HepG2 (cell line): ENCODE results near the gene GALNT15. TPM values are rescaled to one million over a fixed set of nuclear protein-coding genes. Genes with fewer than 3 reads are reported as not detected.
A peak's percentile ranks its signal among the peaks of the same experiment; 100 is the strongest.

Experiments
- EEA1 ChIP-seq: sonication (generic); formaldehyde crosslinking; IDR thresholded peaks from 2 replicates; pipeline ENCODE4 v1.5.1; 2020; ENCODE audit warnings: mild to moderate bottlenecking, missing genetic modification reagents, borderline replicate concordance
- ERF ChIP-seq: IDR thresholded peaks from 2 replicates; pipeline ENCODE4 v1.6.1; 2018; ENCODE audit warnings: missing biosample characterization, missing genetic modification reagents
- HOXA9 ChIP-seq: sonication (generic); formaldehyde crosslinking; IDR thresholded peaks from 2 replicates; pipeline ENCODE4 v1.8.1; 2022; ENCODE audit warnings: missing genetic modification reagents, mild to moderate bottlenecking, moderate library complexity, borderline replicate concordance
- MBD4 ChIP-seq: IDR thresholded peaks from 2 replicates; pipeline ENCODE4 v1.6.1; 2012; ENCODE audit warnings: low read length, inconsistent platforms, borderline replicate concordance
- PREB ChIP-seq: sonication (generic); formaldehyde crosslinking; IDR thresholded peaks from 2 replicates; pipeline ENCODE4 v1.4.0; 2020; ENCODE audit warnings: missing genetic modification reagents
- RFX3 ChIP-seq: IDR thresholded peaks from 2 replicates; pipeline ENCODE4 v1.6.1; 2016; ENCODE audit warnings: missing biosample characterization, missing genetic modification reagents
- SMYD3 ChIP-seq: sonication (generic); formaldehyde crosslinking; IDR thresholded peaks from 2 replicates; pipeline ENCODE4 v1.8.1; 2023; ENCODE audit warnings: mild to moderate bottlenecking, missing genetic modification reagents
- SRF ChIP-seq: IDR thresholded peaks from 2 replicates; pipeline ENCODE4 v1.6.1; 2011; ENCODE audit warnings: mild to moderate bottlenecking, low read depth, low read length, moderate library complexity
- STAT5B ChIP-seq: sonication (generic); formaldehyde crosslinking; IDR thresholded peaks from 2 replicates; pipeline ENCODE4 v1.4.0; 2020; ENCODE audit warnings: missing genetic modification reagents
- XRCC5 ChIP-seq: fragments of 200-400 bp; formaldehyde crosslinking; optimal IDR thresholded peaks from 2 replicates; pipeline ENCODE3; 2017; ENCODE audit warnings: mild to moderate bottlenecking, low read length
- ZBTB10 ChIP-seq: sonication (generic); formaldehyde crosslinking; IDR thresholded peaks from 2 replicates; pipeline ENCODE4 v1.4.0; 2020; ENCODE audit warnings: missing genetic modification reagents, borderline replicate concordance
- ZNF136 ChIP-seq: sonication (generic); formaldehyde crosslinking; IDR thresholded peaks from 2 replicates; pipeline ENCODE4 v1.8.1; 2022; ENCODE audit warnings: low read depth, mild to moderate bottlenecking, moderate library complexity, missing genetic modification reagents
- ZNF143 ChIP-seq: sonication (generic); formaldehyde crosslinking; IDR thresholded peaks from 2 replicates; pipeline ENCODE4 v1.4.0; 2020; ENCODE audit warnings: missing genetic modification reagents
- ZNF354B ChIP-seq: sonication (generic); formaldehyde crosslinking; IDR thresholded peaks from 2 replicates; pipeline ENCODE4 v1.8.0; 2022; ENCODE audit warnings: mild to moderate bottlenecking, missing genetic modification reagents
- ZNF550 ChIP-seq: sonication (generic); formaldehyde crosslinking; IDR thresholded peaks from 2 replicates; pipeline ENCODE4 v1.4.0; 2020; ENCODE audit warnings: mild to moderate bottlenecking, missing genetic modification reagents, borderline replicate concordance
- ZNF556 ChIP-seq: sonication (generic); formaldehyde crosslinking; IDR thresholded peaks from 2 replicates; pipeline ENCODE4 v1.4.0; 2020; ENCODE audit warnings: mild to moderate bottlenecking, missing genetic modification reagents, borderline replicate concordance
- ZNF703 ChIP-seq: sonication (generic); formaldehyde crosslinking; IDR thresholded peaks from 2 replicates; pipeline ENCODE4 v1.5.1; 2020; ENCODE audit warnings: missing genetic modification reagents, mild to moderate bottlenecking, moderate library complexity, borderline replicate concordance
- polyA plus RNA-seq, 8 experiments: library from polyadenylated mRNA; depleted of rRNA in 3 of 8; stranded (reverse) in 7 of 8; unstranded in 1 of 8; fragments of >200 nt; fragmentation: Illumina TruSeq in 4 of 8; extraction: Trizol in 4 of 8; gene quantifications; 2 replicates each; pipeline versions ENCODE4 v1.2.1 to v1.2.3, GENCODE V29; 2011 to 2016; ENCODE audit warnings: low read depth in 4 of 8, missing spikeins in 1 of 8, mixed read lengths in 1 of 8; ENCODE audit not compliant: insufficient read depth in 1 of 8
- total RNA-seq, 5 experiments: library from RNA; depleted of rRNA; stranded (reverse); fragments of >200 nt; fragmentation: Illumina TruSeq; extraction: Trizol; gene quantifications; 2 replicates each; pipeline ENCODE4 v1.2.3, GENCODE V29; 2016; ENCODE audit warnings: low read depth in 1 of 5
- TF ChIP-seq, protein P1 (sequence below): sonication (generic); formaldehyde crosslinking; IDR thresholded peaks from 2 replicates; pipeline ENCODE4 v1.8.1; 2023; ENCODE audit warnings: mild to moderate bottlenecking, missing genetic modification reagents
- TF ChIP-seq, protein P2 (sequence below): sonication (generic); formaldehyde crosslinking; IDR thresholded peaks from 2 replicates; pipeline ENCODE4 v1.4.0; 2020; ENCODE audit warnings: mild to moderate bottlenecking, missing genetic modification reagents, borderline replicate concordance
- TF ChIP-seq, protein P3 (sequence below): sonication (generic); formaldehyde crosslinking; IDR thresholded peaks from 2 replicates; pipeline ENCODE4 v1.4.0; 2020; ENCODE audit warnings: missing genetic modification reagents
- TF ChIP-seq, protein P4 (sequence below): sonication (generic); formaldehyde crosslinking; IDR thresholded peaks from 2 replicates; pipeline ENCODE4 v1.9.0; 2022; ENCODE audit warnings: low read depth, missing genetic modification reagents

GALNT15 gene
- total and polyA plus RNA-seq, 2 of the 13 experiments (the other 11 are each of a cell fraction or from before 2014, with no cell fraction given) = 0.02 to 0.04 TPM

DNA sequence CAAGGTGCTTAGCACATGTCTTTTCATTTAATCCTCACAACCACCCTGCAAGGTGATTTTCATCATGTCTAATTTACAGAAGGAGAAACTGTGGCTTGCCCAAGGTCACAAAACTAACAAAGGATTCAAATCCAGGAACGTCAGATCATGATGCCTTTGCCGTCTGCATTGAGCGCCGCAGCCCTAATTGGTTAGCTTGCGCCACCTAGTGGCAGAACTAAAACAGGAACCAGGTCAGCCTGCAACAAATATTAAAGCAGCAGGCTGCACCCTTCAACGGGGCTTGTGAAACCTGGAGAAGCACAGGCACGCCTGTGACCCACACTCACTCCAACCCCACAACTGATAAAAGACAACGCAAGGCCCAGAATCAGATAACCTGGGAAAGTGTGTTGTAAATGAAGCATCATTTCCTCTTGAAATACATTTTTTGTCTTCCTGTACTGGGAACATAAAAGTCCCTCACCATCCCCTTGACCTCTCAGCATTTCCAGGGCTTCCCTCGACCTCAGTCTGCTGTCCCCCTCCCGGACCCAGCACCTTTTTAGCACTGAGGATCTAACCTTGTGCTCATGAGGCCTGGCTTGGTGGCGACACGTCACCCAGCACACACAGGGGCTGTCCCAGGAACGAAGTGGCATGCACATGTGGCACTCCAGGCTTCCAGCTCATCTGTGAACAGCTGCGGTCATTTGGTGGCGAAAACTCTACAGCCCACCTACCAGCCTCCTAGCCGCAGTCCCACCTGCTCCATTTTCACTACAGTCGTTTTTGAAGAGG lies 73.0 kb downstream of the GALNT15 start (continued):
- no peak for TF ChIP-seq ZBTB10 (CRISPR knock-in tag)
- TF ChIP-seq, protein P1, sequence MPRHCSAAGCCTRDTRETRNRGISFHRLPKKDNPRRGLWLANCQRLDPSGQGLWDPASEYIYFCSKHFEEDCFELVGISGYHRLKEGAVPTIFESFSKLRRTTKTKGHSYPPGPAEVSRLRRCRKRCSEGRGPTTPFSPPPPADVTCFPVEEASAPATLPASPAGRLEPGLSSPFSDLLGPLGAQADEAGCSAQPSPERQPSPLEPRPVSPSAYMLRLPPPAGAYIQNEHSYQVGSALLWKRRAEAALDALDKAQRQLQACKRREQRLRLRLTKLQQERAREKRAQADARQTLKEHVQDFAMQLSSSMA (CRISPR knock-in tag) = no peak
- no peak for TF ChIP-seq PREB
- TF ChIP-seq, protein P2, sequence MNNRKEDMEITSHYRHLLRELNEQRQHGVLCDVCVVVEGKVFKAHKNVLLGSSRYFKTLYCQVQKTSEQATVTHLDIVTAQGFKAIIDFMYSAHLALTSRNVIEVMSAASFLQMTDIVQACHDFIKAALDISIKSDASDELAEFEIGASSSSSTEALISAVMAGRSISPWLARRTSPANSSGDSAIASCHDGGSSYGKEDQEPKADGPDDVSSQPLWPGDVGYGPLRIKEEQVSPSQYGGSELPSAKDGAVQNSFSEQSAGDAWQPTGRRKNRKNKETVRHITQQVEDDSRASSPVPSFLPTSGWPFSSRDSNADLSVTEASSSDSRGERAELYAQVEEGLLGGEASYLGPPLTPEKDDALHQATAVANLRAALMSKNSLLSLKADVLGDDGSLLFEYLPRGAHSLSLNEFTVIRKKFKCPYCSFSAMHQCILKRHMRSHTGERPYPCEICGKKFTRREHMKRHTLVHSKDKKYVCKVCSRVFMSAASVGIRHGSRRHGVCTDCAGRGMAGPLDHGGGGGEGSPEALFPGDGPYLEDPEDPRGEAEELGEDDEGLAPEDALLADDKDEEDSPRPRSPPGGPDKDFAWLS = no peak
- TF ChIP-seq, protein P3, sequence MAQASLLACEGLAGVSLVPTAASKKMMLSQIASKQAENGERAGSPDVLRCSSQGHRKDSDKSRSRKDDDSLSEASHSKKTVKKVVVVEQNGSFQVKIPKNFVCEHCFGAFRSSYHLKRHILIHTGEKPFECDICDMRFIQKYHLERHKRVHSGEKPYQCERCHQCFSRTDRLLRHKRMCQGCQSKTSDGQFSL = no peak
- TF ChIP-seq ZNF354B (CRISPR knock-in tag) = no peak
- TF ChIP-seq STAT5B (CRISPR knock-in tag) = no peak
- no peak for TF ChIP-seq ZNF550
- no peak for TF ChIP-seq SRF
- no peak for TF ChIP-seq ZNF556 (CRISPR knock-in tag)
- TF ChIP-seq RFX3 (CRISPR knock-in tag) = no peak
- TF ChIP-seq, protein P4, sequence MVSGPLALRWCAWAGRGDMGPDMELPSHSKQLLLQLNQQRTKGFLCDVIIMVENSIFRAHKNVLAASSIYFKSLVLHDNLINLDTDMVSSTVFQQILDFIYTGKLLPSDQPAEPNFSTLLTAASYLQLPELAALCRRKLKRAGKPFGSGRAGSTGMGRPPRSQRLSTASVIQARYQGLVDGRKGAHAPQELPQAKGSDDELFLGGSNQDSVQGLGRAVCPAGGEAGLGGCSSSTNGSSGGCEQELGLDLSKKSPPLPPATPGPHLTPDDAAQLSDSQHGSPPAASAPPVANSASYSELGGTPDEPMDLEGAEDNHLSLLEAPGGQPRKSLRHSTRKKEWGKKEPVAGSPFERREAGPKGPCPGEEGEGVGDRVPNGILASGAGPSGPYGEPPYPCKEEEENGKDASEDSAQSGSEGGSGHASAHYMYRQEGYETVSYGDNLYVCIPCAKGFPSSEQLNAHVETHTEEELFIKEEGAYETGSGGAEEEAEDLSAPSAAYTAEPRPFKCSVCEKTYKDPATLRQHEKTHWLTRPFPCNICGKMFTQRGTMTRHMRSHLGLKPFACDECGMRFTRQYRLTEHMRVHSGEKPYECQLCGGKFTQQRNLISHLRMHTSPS (CRISPR knock-in tag) = no peak
- no peak for TF ChIP-seq EEA1 (CRISPR knock-in tag)
- TF ChIP-seq ERF (CRISPR knock-in tag) = peak; percentile 38; the same call in 1 of the 2 replicates
- TF ChIP-seq SMYD3 = peak; percentile 69; the same call in 1 of the 2 replicates
- TF ChIP-seq XRCC5 = peak; percentile 60
- TF ChIP-seq ZNF143 (CRISPR knock-in tag) = no peak
- no peak for TF ChIP-seq HOXA9 (CRISPR knock-in tag)
- no peak for TF ChIP-seq ZNF136 (CRISPR knock-in tag)
- no peak for TF ChIP-seq MBD4
- no peak for TF ChIP-seq ZNF703
